ENCODE results near the gene IFNW1. TPM values are rescaled to one million over a fixed set of nuclear protein-coding genes. Genes with fewer than 3 reads are reported as not detected.
"Not testable (repeated sequence)": the region's sequence is repeated elsewhere in the genome, so short reads cannot be mapped to it uniquely, and the experiment has no call there.

The IFNW1 gene
- not detected in 2 replicates for total RNA-seq (2021)
- Bru-seq, nascent RNA, result not detected
- BruChase-seq, experiment 1, labeled RNA remaining after a 2-hour chase, result percentile 1 among the genes with signal in this experiment
- BruChase-seq, experiment 2, labeled RNA remaining after a 6-hour chase, result not detected
- long read RNA-seq, result 0 reads

DNA sequence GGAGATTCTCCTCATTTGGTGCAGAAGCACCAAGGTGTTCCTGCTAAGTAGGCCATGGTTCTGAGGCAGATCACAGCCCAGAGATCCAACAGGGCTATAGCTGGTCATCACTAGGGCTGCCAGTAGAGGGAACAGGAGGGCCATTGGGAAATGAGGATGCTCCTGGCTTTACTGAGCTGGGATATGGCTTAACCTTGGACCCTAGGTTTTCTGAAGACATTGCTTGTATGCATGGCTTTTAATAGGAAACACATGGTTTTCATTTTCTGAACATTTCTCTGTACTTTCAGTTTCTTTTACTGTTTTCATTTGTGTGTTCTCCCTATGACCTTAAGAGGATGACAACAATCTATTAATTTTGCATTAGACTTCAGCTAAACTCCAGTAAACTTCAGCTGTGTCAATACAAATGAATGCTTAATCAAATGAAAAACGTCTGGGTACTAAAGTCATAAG lies at the start of gene IFNW1:
Gene IFNW1, minus strand, starts transcription at position 406 of the 456 bp plus-strand sequence. Its CDS starts 262 bp downstream, at position 144.
- Histone ChIP-seq H3K4me3 (no peak within 1 kb of the TSS), H3K36me3 (ENCODE audit: low read depth) (no peaks in the 10 kb centered on the region), H2AFZ (no peak within 1 kb of the TSS), H3K9me2 (ENCODE audit: insufficient read depth) (no peaks in the 10 kb centered on the region), H3K4me2 (no peak within 1 kb of the TSS), H3K4me1 (replicated peaks; ENCODE audit: insufficient read depth) (no peaks in the 10 kb centered on the region), H3F3A (ENCODE audit: insufficient read depth, low read depth) (no peaks in the 10 kb centered on the region), H3K27me3 (ENCODE audit: insufficient read depth, low read depth) (no peaks in the 10 kb centered on the region), H3K79me2 (ENCODE audit: low read depth) (no peaks in the 10 kb centered on the region), H3K27ac (no peak within 1 kb of the TSS), H3K9me3 (ENCODE audit: insufficient read depth, low read depth) (no peaks in the 10 kb centered on the region), H4K20me1 (ENCODE audit: insufficient read depth) (no peaks in the 10 kb centered on the region)
- POLR2A ChIA-PET (ENCODE audit: unreplicated experiment), result no interaction called here
- intact Hi-C loops (cut with micrococcal nuclease; ENCODE audit: unreplicated experiment), result no loop called here
- no TSS peak for BruUV-seq (replicated peaks)
- CTCF ChIA-PET, result no interaction called here
- DNase-seq, result no peak
- no peak for TF ChIP-seq EZH2 (IDR thresholded peaks at IDR 0.05; ENCODE audit: low read depth)
- TF ChIP-seq, protein P1, sequence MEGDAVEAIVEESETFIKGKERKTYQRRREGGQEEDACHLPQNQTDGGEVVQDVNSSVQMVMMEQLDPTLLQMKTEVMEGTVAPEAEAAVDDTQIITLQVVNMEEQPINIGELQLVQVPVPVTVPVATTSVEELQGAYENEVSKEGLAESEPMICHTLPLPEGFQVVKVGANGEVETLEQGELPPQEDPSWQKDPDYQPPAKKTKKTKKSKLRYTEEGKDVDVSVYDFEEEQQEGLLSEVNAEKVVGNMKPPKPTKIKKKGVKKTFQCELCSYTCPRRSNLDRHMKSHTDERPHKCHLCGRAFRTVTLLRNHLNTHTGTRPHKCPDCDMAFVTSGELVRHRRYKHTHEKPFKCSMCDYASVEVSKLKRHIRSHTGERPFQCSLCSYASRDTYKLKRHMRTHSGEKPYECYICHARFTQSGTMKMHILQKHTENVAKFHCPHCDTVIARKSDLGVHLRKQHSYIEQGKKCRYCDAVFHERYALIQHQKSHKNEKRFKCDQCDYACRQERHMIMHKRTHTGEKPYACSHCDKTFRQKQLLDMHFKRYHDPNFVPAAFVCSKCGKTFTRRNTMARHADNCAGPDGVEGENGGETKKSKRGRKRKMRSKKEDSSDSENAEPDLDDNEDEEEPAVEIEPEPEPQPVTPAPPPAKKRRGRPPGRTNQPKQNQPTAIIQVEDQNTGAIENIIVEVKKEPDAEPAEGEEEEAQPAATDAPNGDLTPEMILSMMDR (conservative IDR thresholded peaks at IDR 0.05), result no peak

DNA sequence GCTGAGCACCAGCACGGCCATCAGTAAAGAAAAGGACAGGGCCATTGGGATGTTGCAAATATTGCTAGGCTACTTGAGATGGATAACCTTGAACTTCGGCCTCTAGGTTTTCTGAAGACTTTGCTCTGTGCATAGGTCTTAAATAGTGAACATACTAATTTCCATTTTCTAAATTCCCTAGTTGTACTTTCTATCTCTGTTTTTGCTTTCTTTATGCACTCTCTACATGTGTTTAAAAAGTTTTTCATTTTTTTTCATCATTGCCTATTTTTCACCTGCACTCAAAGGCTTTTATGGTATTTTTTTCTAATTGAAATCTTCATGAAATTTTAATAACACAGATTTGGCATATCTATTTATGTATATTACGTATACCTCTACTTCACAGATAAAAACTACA lies 45.9 kb upstream of the IFNW1 start, which contains the start of gene IFNA4:
Gene IFNA4, minus strand, starts transcription at position 101 of the 400 bp plus-strand sequence. Its CDS starts 56 bp downstream, at position 45.
- H3F3A ChIP-seq (ENCODE audit: insufficient read depth, low read depth); H3K9me3 ChIP-seq (ENCODE audit: insufficient read depth, low read depth); H3K36me3 ChIP-seq (ENCODE audit: low read depth); CTCF ChIA-PET; H3K4me3 ChIP-seq; H3K27me3 ChIP-seq (ENCODE audit: insufficient read depth, low read depth); H3K4me1 ChIP-seq (replicated peaks; ENCODE audit: insufficient read depth); H4K20me1 ChIP-seq (ENCODE audit: insufficient read depth); H3K79me2 ChIP-seq (ENCODE audit: low read depth); intact Hi-C loops (cut with micrococcal nuclease; ENCODE audit: unreplicated experiment); H2AFZ ChIP-seq; H3K27ac ChIP-seq; H3K9me2 ChIP-seq (ENCODE audit: insufficient read depth); POLR2A ChIA-PET (ENCODE audit: unreplicated experiment); H3K4me2 ChIP-seq; DNase-seq; BruUV-seq (replicated peaks): not testable (repeated sequence)

DNA sequence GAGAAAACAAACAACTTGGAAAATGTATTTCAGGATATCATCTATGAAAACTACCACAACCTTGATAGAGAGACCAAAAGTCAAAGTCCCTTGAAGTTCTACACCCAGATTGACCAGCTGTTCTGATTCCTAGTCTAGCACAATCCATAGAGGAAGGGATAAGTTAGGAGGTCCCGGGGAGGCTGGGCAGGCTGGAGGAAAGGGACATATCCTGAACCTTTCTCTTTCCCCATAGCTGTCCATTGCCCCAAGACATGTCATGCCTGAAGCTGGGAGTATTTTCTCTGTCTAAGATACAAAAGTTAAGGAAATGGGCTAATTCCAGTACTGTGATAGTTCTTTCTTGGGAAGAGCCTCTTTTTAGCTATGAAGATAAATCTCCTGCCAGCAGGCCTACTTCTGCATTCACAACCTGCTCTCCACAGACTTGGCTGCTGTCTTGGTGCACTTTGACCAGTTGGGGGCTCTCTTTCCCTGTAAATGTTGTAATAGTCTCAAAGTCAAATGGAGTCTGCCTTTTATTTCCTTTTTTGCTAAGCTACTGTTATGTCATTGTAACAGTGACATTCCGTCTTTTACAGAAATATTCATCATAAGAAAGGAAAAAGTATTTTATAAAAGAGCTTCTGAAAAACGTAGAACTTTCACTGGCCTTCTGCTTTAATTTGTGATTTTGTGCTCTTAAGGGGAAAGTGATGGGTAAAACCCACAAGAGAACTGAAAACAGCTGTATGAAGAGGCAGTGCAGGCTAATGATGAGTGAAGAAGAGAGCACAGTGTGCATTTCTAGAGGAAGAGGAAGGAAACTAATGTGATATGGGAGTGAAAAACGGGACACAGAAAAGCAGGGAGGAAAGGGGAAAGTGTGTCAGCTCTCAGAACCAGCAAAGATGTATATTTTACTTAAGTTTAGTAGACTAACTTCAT lies 41.4 kb upstream of the IFNW1 start:
- H3K4me1 ChIP-seq (replicated peaks; ENCODE audit: insufficient read depth); H3K9me2 ChIP-seq (ENCODE audit: insufficient read depth); H3K27me3 ChIP-seq (ENCODE audit: insufficient read depth, low read depth); H3K4me2 ChIP-seq; H3K27ac ChIP-seq; H3F3A ChIP-seq (ENCODE audit: insufficient read depth, low read depth); H2AFZ ChIP-seq; intact Hi-C loops (cut with micrococcal nuclease; ENCODE audit: unreplicated experiment); H4K20me1 ChIP-seq (ENCODE audit: insufficient read depth); CTCF ChIA-PET; POLR2A ChIA-PET (ENCODE audit: unreplicated experiment); H3K36me3 ChIP-seq (ENCODE audit: low read depth); H3K9me3 ChIP-seq (ENCODE audit: insufficient read depth, low read depth); H3K4me3 ChIP-seq; H3K79me2 ChIP-seq (ENCODE audit: low read depth); BruUV-seq (replicated peaks): not testable (repeated sequence)
- peak in 1 of 2 experiments; percentile 1 for DNase-seq
- TF ChIP-seq, protein P1 (conservative IDR thresholded peaks at IDR 0.05), result peak; percentile 16; the same call in 1 of the 2 replicates
